GM21825 (cell line): ENCODE results near the gene CUBN.

Source experiments
- ATAC-seq: cut with Tn5 transposase; IDR thresholded peaks from one replicate; pipeline ENCODE4 v1.9.1; 2021; ENCODE audit warnings: mild to moderate bottlenecking, moderate library complexity; ENCODE audit not compliant: unreplicated experiment

The CUBN gene

GRCh38 chr10:17129741-17130140 lies at the start of gene CUBN:
Gene CUBN, minus strand, starts transcription at chr10:17129811. Its CDS starts 46 bp downstream, at chr10:17129765.
- ATAC-seq = no peak

- no peak for ATAC-seq
Measured at GRCh38 chr10:17179002-17179401, 49.4 kb upstream of the CUBN start.

GRCh38 chr10:17178006-17178405 lies 48.4 kb upstream of the CUBN start:
- no peak for ATAC-seq

- no peak for ATAC-seq
Measured at GRCh38 chr10:17177014-17177413, 47.4 kb upstream of the CUBN start.

- ATAC-seq = no peak
Measured at GRCh38 chr10:17176091-17176490, 46.5 kb upstream of the CUBN start.

GRCh38 chr10:17175551-17175950 lies 45.9 kb upstream of the CUBN start:
- no peak for ATAC-seq

GRCh38 chr10:17174626-17175025 lies 45.0 kb upstream of the CUBN start:
- ATAC-seq = no peak

- ATAC-seq = no peak
Measured at GRCh38 chr10:17171141-17171641, 41.6 kb upstream of the CUBN start.

- no peak for ATAC-seq
Measured at GRCh38 chr10:17169803-17170202, 40.2 kb upstream of the CUBN start.

- no peak for ATAC-seq
Measured at GRCh38 chr10:17166699-17167098, 37.1 kb upstream of the CUBN start.

GRCh38 chr10:17162828-17163227 lies 33.2 kb upstream of the CUBN start:
- no peak for ATAC-seq

GRCh38 chr10:17161775-17162174 lies 32.2 kb upstream of the CUBN start:
- ATAC-seq = no peak

- ATAC-seq = no peak
Measured at GRCh38 chr10:17157024-17157423, 27.4 kb upstream of the CUBN start.

- ATAC-seq = no peak
Measured at GRCh38 chr10:17155826-17156225, 26.2 kb upstream of the CUBN start.

- no peak for ATAC-seq
Measured at GRCh38 chr10:17154116-17154515, 24.5 kb upstream of the CUBN start.

GRCh38 chr10:17153321-17153720 lies 23.7 kb upstream of the CUBN start:
- ATAC-seq = no peak

GRCh38 chr10:17151716-17152115 lies 22.1 kb upstream of the CUBN start:
- no peak for ATAC-seq

GRCh38 chr10:17147884-17148489 lies 18.4 kb upstream of the CUBN start:
- ATAC-seq = no peak

GRCh38 chr10:17146892-17147291 lies 17.3 kb upstream of the CUBN start:
- no peak for ATAC-seq

- no peak for ATAC-seq
Measured at GRCh38 chr10:17145239-17145638, 15.6 kb upstream of the CUBN start.

GRCh38 chr10:17144757-17145156 lies 15.1 kb upstream of the CUBN start:
- ATAC-seq = no peak

GRCh38 chr10:17144032-17144431 lies 14.4 kb upstream of the CUBN start:
- no peak for ATAC-seq

GRCh38 chr10:17143055-17143690 lies 13.6 kb upstream of the CUBN start:
- ATAC-seq = no peak
